HG03045 (cell line): ENCODE results near the gene KATNBL1.
"Not testable (repeated sequence)": the region's sequence is repeated elsewhere in the genome, so short reads cannot be mapped to it uniquely, and the experiment has no call there.

Experiments
- ATAC-seq: cut with Tn5 transposase; IDR thresholded peaks from one replicate; pipeline ENCODE4 v1.9.1; 2021; ENCODE audit warnings: mild to moderate bottlenecking, moderate library complexity; ENCODE audit not compliant: unreplicated experiment

KATNBL1 gene

GRCh38 chr15:34120420-34120819 lies 89.5 kb downstream of the KATNBL1 start:
- not testable (repeated sequence) for ATAC-seq

- ATAC-seq, result no peak
Observed at GRCh38 chr15:34119291-34119690, 90.6 kb downstream of the KATNBL1 start.

GRCh38 chr15:34116620-34117019 lies 93.3 kb downstream of the KATNBL1 start:
- no peak for ATAC-seq

- ATAC-seq, result no peak
Observed at GRCh38 chr15:34114739-34115138, 95.2 kb downstream of the KATNBL1 start.

- no peak for ATAC-seq
Observed at GRCh38 chr15:34114215-34114614, 95.7 kb downstream of the KATNBL1 start.

GRCh38 chr15:34111488-34111887 lies 98.4 kb downstream of the KATNBL1 start:
- ATAC-seq, result no peak

GRCh38 chr15:34109797-34110663 lies 99.9 kb downstream of the KATNBL1 start:
- ATAC-seq, result no peak

- ATAC-seq, result no peak
Observed at GRCh38 chr15:34107315-34107714, 102.6 kb downstream of the KATNBL1 start.

- no peak for ATAC-seq
Observed at GRCh38 chr15:34106423-34106822, 103.5 kb downstream of the KATNBL1 start.

- ATAC-seq, result no peak
Observed at GRCh38 chr15:34102175-34102925, 107.5 kb downstream of the KATNBL1 start.

GRCh38 chr15:34101366-34102174 lies 108.3 kb downstream of the KATNBL1 start, which contains the start of the genes EMC7 and PGBD4:
Gene EMC7 (minus strand): TSS chr15:34101862. CDS start chr15:34101839, 23 bp downstream.
Gene PGBD4 (plus strand): TSS chr15:34102083. CDS start chr15:34102532, 449 bp downstream.
- ATAC-seq, result peak; percentile 98

- ATAC-seq, result no peak
Observed at GRCh38 chr15:34099914-34100313, 110.0 kb downstream of the KATNBL1 start.
